GM12865 (cell line): ENCODE data around the gene FANCM.
"Not testable (repeated sequence)": the region's sequence is repeated elsewhere in the genome, so short reads cannot be mapped to it uniquely, and the experiment has no call there.

Experiments
- DNase-seq: peaks from one replicate; pipeline ENCODE4 v3.0.0; 2010; ENCODE audit warnings: low read depth
- H3K4me3 ChIP-seq: 2 replicates; pipeline ENCODE4 v1.5.1; 2011; ENCODE audit warnings: mild to moderate bottlenecking, low read depth, low read length, control low read depth
- CTCF ChIP-seq: IDR thresholded peaks from 2 replicates; pipeline ENCODE4 v1.5.1; 2011; ENCODE audit warnings: low read length, control low read depth, low read depth, inconsistent platforms; ENCODE audit not compliant: insufficient read depth; ENCODE audit errors: missing control alignments

FANCM gene

GRCh38 chr14:45201905-45202304 is 66.2 kb downstream of the FANCM start:
- no peak overlapping the region for H3K4me3 ChIP-seq
- peak; percentile 47 for DNase-seq
- TF ChIP-seq CTCF: peak; percentile 13

- H3K4me3 ChIP-seq: no peak overlapping the region
- no peak for DNase-seq
- TF ChIP-seq CTCF: no peak
Observed at GRCh38 chr14:45204241-45204640, 68.5 kb downstream of the FANCM start.

- no peak for DNase-seq
- TF ChIP-seq CTCF: no peak
- H3K4me3 ChIP-seq: no peak overlapping the region
Observed at GRCh38 chr14:45210159-45210558, 74.4 kb downstream of the FANCM start.

GRCh38 chr14:45211295-45211694 is 75.6 kb downstream of the FANCM start:
- H3K4me3 ChIP-seq: no peak overlapping the region
- TF ChIP-seq CTCF: no peak
- DNase-seq: no peak

- no peak overlapping the region for H3K4me3 ChIP-seq
- no peak for DNase-seq
- no peak for TF ChIP-seq CTCF
Observed at GRCh38 chr14:45212231-45212630, 76.5 kb downstream of the FANCM start.

GRCh38 chr14:45213716-45214115 is 78.0 kb downstream of the FANCM start:
- H3K4me3 ChIP-seq, DNase-seq: not testable (repeated sequence)

GRCh38 chr14:45214341-45214740 is 78.6 kb downstream of the FANCM start:
- DNase-seq, H3K4me3 ChIP-seq: not testable (repeated sequence)

GRCh38 chr14:45222485-45223262 is 86.9 kb downstream of the FANCM start:
- peak; percentile 49 for DNase-seq
- TF ChIP-seq CTCF: no peak
- H3K4me3 ChIP-seq: no peak overlapping the region
